Sigmoid colon (tissue), 7 donors: ENCODE measurements around the gene ZSWIM9. TPM values are rescaled to one million over a fixed set of nuclear protein-coding genes. Genes with fewer than 3 reads are reported as not detected.

Source experiments
- DNase-seq: peaks from one replicate; pipeline ENCODE4 v3.0.0-alpha.2; 2019
- H3K27ac ChIP-seq, 4 donors: fragments of 200-600 bp; sonication (generic); one replicate each; pipeline ENCODE4 v1.5.1; 2016 to 2019; ENCODE audit warnings: mild to moderate bottlenecking in 1 of 4
- H3K27me3 ChIP-seq, 3 donors: fragments of 200-600 bp; sonication (generic); one replicate each; pipeline ENCODE4 v1.5.1; 2019; ENCODE audit warnings: mild to moderate bottlenecking in 1 of 3
- H3K36me3 ChIP-seq, 4 donors: fragments of 200-600 bp; sonication (generic); one replicate each; pipeline ENCODE4 v1.5.1; 2016 to 2019
- H3K4me1 ChIP-seq, 4 donors: fragments of 200-600 bp; sonication (generic); one replicate each; pipeline ENCODE4 v1.5.1; 2017 to 2019
- H3K4me3 ChIP-seq, 4 donors: fragments of 200-600 bp; sonication (generic); one replicate each; pipeline ENCODE4 v1.5.1; 2017 to 2019; ENCODE audit warnings: mild to moderate bottlenecking in 2 of 4, moderate library complexity in 1 of 4
- H3K9me3 ChIP-seq, 4 donors: fragments of 200-600 bp in 3 of 4; sonication (generic) in 3 of 4; one replicate each; pipeline versions ENCODE4 v1.5.1 to v1.6.1; 2013 to 2019
- EP300 ChIP-seq, 4 donors: sonication (generic); formaldehyde crosslinking; IDR thresholded peaks; one replicate each; pipeline ENCODE4 v1.6.1; 2017; ENCODE audit warnings: antibody characterized with exemption in 4 of 4
- POLR2A ChIP-seq, 2 donors: fragments of 450-650 bp; IDR thresholded peaks; one replicate each; pipeline ENCODE4 v1.6.1; 2016; ENCODE audit warnings: antibody characterized with exemption in 2 of 2, mild to moderate bottlenecking in 2 of 2, moderate library complexity in 2 of 2
- POLR2AphosphoS5 ChIP-seq, 4 donors: sonication (generic); formaldehyde crosslinking; IDR thresholded peaks; one replicate each; pipeline ENCODE4 v1.6.1; 2017; ENCODE audit warnings: antibody characterized with exemption in 4 of 4
- WGBS, 2 donors: extraction: QIAGEN DNeasy Blood & Tissue Kit; methylation state at CpG; one replicate each; pipeline ENCODE4 v1.1.7; 2013; 5-methylcytosine and 5-hydroxymethylcytosine counted together
- intact Hi-C: fragments of 100-400 bp; cut with DNase I; formaldehyde crosslinking; loops from one replicate; pipeline ENCODE4 v1.15.1; 2023
- polyA plus RNA-seq, 3 donors: library from polyadenylated mRNA; stranded (reverse); fragments of 200-250 nt; gene quantifications; one replicate each; pipeline ENCODE4 v1.2.3, GENCODE V29; 2013
- total RNA-seq, 4 donors: library from RNA; depleted of rRNA; stranded (reverse); fragments of >200 nt; gene quantifications; one replicate each; pipeline ENCODE4 v1.1.0, GENCODE V29; 2016
- TF ChIP-seq, protein P1 (sequence below), 4 experiments: fragments of 450-650 bp in 3 of 4; fragments of 200-600 bp in 1 of 4; IDR thresholded peaks; one replicate each; pipeline ENCODE4 v1.5.1; 2016 to 2019; ENCODE audit warnings: antibody characterized with exemption in 4 of 4, mild to moderate bottlenecking in 3 of 4, moderate library complexity in 2 of 4
- donor health status: healthy with polysubstance abuse.
- donor health status: Bipolar disorder and iron deficiency.
- donor health status: healthy.

ZSWIM9 gene
- total and polyA plus RNA-seq, 7 donors, result 2.4 to 10.0 (median 5.0) TPM

DNA sequence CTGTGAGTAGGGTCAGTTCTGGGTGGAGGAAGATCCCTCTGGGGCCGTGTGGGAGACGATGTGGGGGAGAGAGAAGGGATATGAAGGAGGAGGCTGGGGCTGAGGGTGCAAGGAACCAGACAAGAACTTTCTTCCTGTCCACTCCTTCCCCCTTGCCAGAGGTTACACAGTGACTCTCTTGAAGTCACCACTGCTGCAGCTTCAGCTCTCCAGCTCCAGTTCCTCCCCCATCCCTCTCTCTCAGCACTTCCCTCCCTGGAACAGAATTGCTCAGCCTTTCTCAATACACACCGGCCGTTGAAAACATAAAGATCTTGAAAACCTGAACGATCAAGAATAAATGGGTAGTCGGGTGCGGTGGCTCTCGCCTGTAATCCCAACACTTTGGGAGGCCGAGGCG lies 5.1 kb downstream of the ZSWIM9 start:
- no peak for DNase-seq
- Histone ChIP-seq H3K4me3 (no peak overlapping the region), H3K4me1 (peaks cover 0 to 13% (median 9%) of the 10 kb centered on the region in 4 donors), H3K27me3 (no peaks in the 10 kb centered on the region), H3K27ac (no peak overlapping the region), H3K36me3 (peaks cover 0 to 35% (median 2%) of the 10 kb centered on the region in 4 donors), H3K9me3 (no peaks in the 10 kb centered on the region)
- intact Hi-C loops, result no loop called here
- TF ChIP-seq, protein P1, sequence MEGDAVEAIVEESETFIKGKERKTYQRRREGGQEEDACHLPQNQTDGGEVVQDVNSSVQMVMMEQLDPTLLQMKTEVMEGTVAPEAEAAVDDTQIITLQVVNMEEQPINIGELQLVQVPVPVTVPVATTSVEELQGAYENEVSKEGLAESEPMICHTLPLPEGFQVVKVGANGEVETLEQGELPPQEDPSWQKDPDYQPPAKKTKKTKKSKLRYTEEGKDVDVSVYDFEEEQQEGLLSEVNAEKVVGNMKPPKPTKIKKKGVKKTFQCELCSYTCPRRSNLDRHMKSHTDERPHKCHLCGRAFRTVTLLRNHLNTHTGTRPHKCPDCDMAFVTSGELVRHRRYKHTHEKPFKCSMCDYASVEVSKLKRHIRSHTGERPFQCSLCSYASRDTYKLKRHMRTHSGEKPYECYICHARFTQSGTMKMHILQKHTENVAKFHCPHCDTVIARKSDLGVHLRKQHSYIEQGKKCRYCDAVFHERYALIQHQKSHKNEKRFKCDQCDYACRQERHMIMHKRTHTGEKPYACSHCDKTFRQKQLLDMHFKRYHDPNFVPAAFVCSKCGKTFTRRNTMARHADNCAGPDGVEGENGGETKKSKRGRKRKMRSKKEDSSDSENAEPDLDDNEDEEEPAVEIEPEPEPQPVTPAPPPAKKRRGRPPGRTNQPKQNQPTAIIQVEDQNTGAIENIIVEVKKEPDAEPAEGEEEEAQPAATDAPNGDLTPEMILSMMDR (IDR thresholded peaks at IDR 0.05), result no peak
- TF ChIP-seq POLR2AphosphoS5 (IDR thresholded peaks at IDR 0.05) (no peak), POLR2A (IDR thresholded peaks at IDR 0.05) (no peak), EP300 (IDR thresholded peaks at IDR 0.05) (no peak)
- 94 to 96% methylated on average over 10 of the region's 10 CpGs for WGBS, 2 donors

DNA sequence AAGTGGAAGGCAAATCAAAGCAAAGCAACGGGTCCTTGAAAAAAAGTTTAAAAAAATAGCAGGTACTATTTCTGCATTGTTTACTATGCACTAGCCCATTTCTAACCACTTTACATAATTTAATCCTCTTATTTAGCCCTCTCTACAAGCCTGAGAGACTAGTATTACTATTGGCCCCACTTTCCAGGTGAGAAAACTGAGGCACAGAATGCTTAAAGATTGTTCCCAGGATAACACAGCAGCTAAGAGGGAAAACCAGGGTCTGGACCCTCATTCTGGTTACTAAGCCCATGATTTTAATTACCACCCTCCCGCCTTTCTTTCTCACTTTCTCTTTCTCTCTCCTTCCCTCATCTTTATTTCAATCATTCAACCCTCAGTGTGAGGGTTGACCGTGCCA lies 5.7 kb downstream of the ZSWIM9 start:
- TF ChIP-seq EP300 (IDR thresholded peaks at IDR 0.05) (no peak), POLR2A (IDR thresholded peaks at IDR 0.05) (no peak), POLR2AphosphoS5 (IDR thresholded peaks at IDR 0.05) (no peak)
- TF ChIP-seq, protein P1 (IDR thresholded peaks at IDR 0.05), result no peak
- peaks cover 0 to 35% (median 2%) of the 10 kb centered on the region in 4 donors for H3K36me3 ChIP-seq
- intact Hi-C loops, result no loop called here
- no peak for DNase-seq
- H3K4me3 ChIP-seq, result no peak overlapping the region
- no peaks in the 10 kb centered on the region for H3K27me3 ChIP-seq
- H3K9me3 ChIP-seq, result peaks cover 0 to 5% (median 0%) of the 10 kb centered on the region in 4 donors
- H3K4me1 ChIP-seq, result peaks cover 0 to 7% (median 5%) of the 10 kb centered on the region in 4 donors
- H3K27ac ChIP-seq, result no peak overlapping the region
- 78 to 96% methylated on average over 3 of the region's 3 CpGs for WGBS, 2 donors

DNA sequence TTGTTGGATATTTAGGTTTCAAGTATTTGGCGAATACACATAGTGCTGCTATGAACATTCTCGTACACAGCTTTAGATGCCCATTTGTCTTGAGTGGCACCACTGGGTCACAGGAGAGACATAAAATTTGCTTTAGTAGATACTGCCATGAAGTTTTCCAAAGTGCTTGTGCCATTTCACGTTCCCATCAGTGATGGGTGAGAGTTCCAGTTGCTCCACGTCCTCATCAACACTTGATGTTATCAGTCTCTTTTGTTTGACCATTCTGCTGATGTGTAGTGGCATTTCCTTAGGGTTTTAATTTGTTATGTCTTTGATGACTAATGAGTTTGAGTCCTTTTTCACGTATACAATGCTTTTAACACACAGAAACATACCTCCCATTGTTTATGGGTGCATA lies 11.0 kb downstream of the ZSWIM9 start:
- 94 to 97% methylated on average over 5 of the region's 5 CpGs for WGBS, 2 donors
- TF ChIP-seq, protein P1 (IDR thresholded peaks at IDR 0.05), result no peak
- TF ChIP-seq EP300 (IDR thresholded peaks at IDR 0.05), result no peak
- intact Hi-C loops, result no loop called here
- no peak overlapping the region for H3K27ac ChIP-seq
- DNase-seq, result no peak
- H3K4me3 ChIP-seq, result no peak overlapping the region
- peaks cover 2 to 8% (median 5%) of the 10 kb centered on the region in 4 donors for H3K9me3 ChIP-seq
- no peaks in the 10 kb centered on the region for H3K4me1 ChIP-seq
- H3K27me3 ChIP-seq, result no peaks in the 10 kb centered on the region
- H3K36me3 ChIP-seq, result peaks cover 0 to 7% (median 2%) of the 10 kb centered on the region in 4 donors

DNA sequence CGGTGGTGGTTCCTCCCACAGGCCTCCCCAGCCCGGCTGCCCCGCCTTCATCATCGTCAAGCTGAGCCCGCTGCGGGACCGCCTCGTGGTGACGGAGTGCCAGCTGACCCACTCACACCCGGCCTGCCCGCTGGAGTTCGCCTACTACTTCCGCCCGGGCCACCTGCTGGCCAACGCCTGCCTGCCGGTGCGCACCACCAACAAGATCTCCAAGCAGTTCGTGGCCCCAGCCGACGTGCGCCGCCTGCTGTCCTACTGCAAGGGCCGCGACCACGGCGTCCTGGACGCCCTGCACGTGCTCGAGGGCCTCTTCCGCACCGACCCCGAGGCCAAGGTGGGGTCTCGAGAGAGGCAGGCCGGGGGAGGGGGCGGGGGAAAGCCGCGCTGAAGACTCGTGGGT lies 12.0 kb downstream of the ZSWIM9 start:
- no peak overlapping the region for H3K4me3 ChIP-seq
- DNase-seq, result no peak
- H3K36me3 ChIP-seq, result peaks cover 0 to 7% (median 2%) of the 10 kb centered on the region in 4 donors
- no peaks in the 10 kb centered on the region for H3K4me1 ChIP-seq
- H3K9me3 ChIP-seq, result peaks cover 2 to 8% (median 5%) of the 10 kb centered on the region in 4 donors
- H3K27ac ChIP-seq, result no peak overlapping the region
- H3K27me3 ChIP-seq, result no peaks in the 10 kb centered on the region
- WGBS, 2 donors, result 95 to 97% methylated on average over 38 of the region's 38 CpGs
- intact Hi-C loops, result no loop called here
- no peak for TF ChIP-seq POLR2AphosphoS5 (IDR thresholded peaks at IDR 0.05)
- no peak for TF ChIP-seq POLR2A (IDR thresholded peaks at IDR 0.05)
- no peak for TF ChIP-seq EP300 (IDR thresholded peaks at IDR 0.05)
- TF ChIP-seq, protein P1 (IDR thresholded peaks at IDR 0.05), result no peak

DNA sequence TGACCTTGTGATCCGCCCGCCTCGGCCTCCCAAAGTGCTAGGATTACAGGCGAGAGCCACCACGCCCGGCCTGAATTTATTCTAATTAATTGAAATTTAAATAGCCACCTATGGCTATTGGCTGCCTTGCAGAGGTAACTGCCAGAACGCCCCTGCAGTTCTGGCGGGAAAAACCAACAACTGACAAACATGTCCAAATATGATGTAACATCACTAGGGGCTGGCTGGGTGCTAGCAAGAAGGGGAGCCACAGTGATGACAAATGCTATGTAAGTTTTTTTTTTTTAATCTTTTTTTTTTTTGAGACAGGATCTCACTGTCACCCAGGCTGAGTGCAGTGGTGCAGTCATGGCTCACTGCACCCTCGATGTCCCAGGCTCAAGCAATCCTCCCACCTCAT lies 12.9 kb downstream of the ZSWIM9 start:
- Histone ChIP-seq H3K27ac (no peak overlapping the region), H3K27me3 (no peaks in the 10 kb centered on the region), H3K4me3 (no peak overlapping the region), H3K36me3 (peaks cover 0 to 9% (median 2%) of the 10 kb centered on the region in 4 donors), H3K4me1 (no peaks in the 10 kb centered on the region), H3K9me3 (peaks cover 2 to 8% (median 5%) of the 10 kb centered on the region in 4 donors)
- TF ChIP-seq POLR2AphosphoS5 (IDR thresholded peaks at IDR 0.05) (no peak), EP300 (IDR thresholded peaks at IDR 0.05) (no peak), POLR2A (IDR thresholded peaks at IDR 0.05) (no peak)
- TF ChIP-seq, protein P1 (IDR thresholded peaks at IDR 0.05), result no peak
- WGBS, 2 donors, result 88 to 96% methylated on average over 9 of the region's 9 CpGs
- intact Hi-C loops, result no loop called here
- DNase-seq, result no peak
